T-helper 2 cell treated with Interferon-gamma antibody and Interleukin-4, amounts not matched to agents 5 μg/mL and 100 μg/mL, for 36 hours (primary cell): ENCODE data around the gene CAAP1.

Experiments
- DNase-seq: peaks from one replicate; pipeline ENCODE4 v3.0.0; 2021; ENCODE audit warnings: low spot score
- H3K27ac Mint-ChIP-seq: one replicate; pipeline ENCODE4 v1.8.0; 2021; ENCODE audit warnings: mild to moderate bottlenecking, mixed read lengths
- H3K27me3 Mint-ChIP-seq: one replicate; pipeline ENCODE4 v1.8.0; 2021; ENCODE audit warnings: low read depth, mixed read lengths
- H3K36me3 Mint-ChIP-seq: one replicate; pipeline ENCODE4 v1.8.0; 2021; ENCODE audit warnings: low read depth, mixed read lengths
- H3K4me1 Mint-ChIP-seq: one replicate; pipeline ENCODE4 v1.8.0; 2021; ENCODE audit warnings: low read depth, mixed read lengths
- H3K4me3 Mint-ChIP-seq: one replicate; pipeline ENCODE4 v1.8.0; 2022; ENCODE audit warnings: mild to moderate bottlenecking, moderate library complexity, mixed read lengths
- H3K9me3 Mint-ChIP-seq: one replicate; pipeline ENCODE4 v1.8.0; 2021; ENCODE audit warnings: mixed read lengths

The CAAP1 gene

GRCh38 chr9:26807161-26807560, 85.4 kb downstream of the CAAP1 start:
- Mint-ChIP-seq H3K27ac (no peak overlapping the region), H3K9me3 (no peaks in the 10 kb centered on the region), H3K27me3 (no peaks in the 10 kb centered on the region), H3K36me3 (no peaks in the 10 kb centered on the region), H3K4me3 (no peak overlapping the region), H3K4me1 (no peaks in the 10 kb centered on the region)
- no peak for DNase-seq

GRCh38 chr9:26802921-26803320, 89.7 kb downstream of the CAAP1 start:
- Mint-ChIP-seq H3K36me3 (no peaks in the 10 kb centered on the region), H3K27ac (no peak overlapping the region), H3K4me1 (no peaks in the 10 kb centered on the region), H3K4me3 (no peak overlapping the region), H3K27me3 (no peaks in the 10 kb centered on the region), H3K9me3 (no peaks in the 10 kb centered on the region)
- DNase-seq, result no peak

- H3K4me1 Mint-ChIP-seq, result no peaks in the 10 kb centered on the region
- no peaks in the 10 kb centered on the region for H3K9me3 Mint-ChIP-seq
- no peaks in the 10 kb centered on the region for H3K27me3 Mint-ChIP-seq
- H3K27ac Mint-ChIP-seq, result no peak overlapping the region
- H3K36me3 Mint-ChIP-seq, result no peaks in the 10 kb centered on the region
- H3K4me3 Mint-ChIP-seq, result no peak overlapping the region
- no peak for DNase-seq
Measured at GRCh38 chr9:26801772-26802171, 90.8 kb downstream of the CAAP1 start.

- no peak overlapping the region for H3K4me3 Mint-ChIP-seq
- H3K36me3 Mint-ChIP-seq, result no peaks in the 10 kb centered on the region
- no peak overlapping the region for H3K27ac Mint-ChIP-seq
Measured at GRCh38 chr9:26800322-26800721, 92.3 kb downstream of the CAAP1 start.

GRCh38 chr9:26791274-26791673, 101.3 kb downstream of the CAAP1 start:
- peaks cover 2% of the 10 kb centered on the region for H3K27me3 Mint-ChIP-seq
- no peaks in the 10 kb centered on the region for H3K9me3 Mint-ChIP-seq
- H3K4me3 Mint-ChIP-seq, result no peak overlapping the region
- H3K36me3 Mint-ChIP-seq, result no peaks in the 10 kb centered on the region
- no peak for DNase-seq
- no peak overlapping the region for H3K27ac Mint-ChIP-seq
- H3K4me1 Mint-ChIP-seq, result no peaks in the 10 kb centered on the region

More at GRCh38 chr9:26800322-26800721, 92.3 kb downstream of the CAAP1 start:
- Mint-ChIP-seq H3K27me3 (no peaks in the 10 kb centered on the region), H3K9me3 (no peaks in the 10 kb centered on the region), H3K4me1 (no peaks in the 10 kb centered on the region)
- DNase-seq, result no peak
